Measurements from ENCODE around the gene DSC3.
"Not testable (repeated sequence)": the region's sequence is repeated elsewhere in the genome, so short reads cannot be mapped to it uniquely, and the experiment has no call there.

DNA sequence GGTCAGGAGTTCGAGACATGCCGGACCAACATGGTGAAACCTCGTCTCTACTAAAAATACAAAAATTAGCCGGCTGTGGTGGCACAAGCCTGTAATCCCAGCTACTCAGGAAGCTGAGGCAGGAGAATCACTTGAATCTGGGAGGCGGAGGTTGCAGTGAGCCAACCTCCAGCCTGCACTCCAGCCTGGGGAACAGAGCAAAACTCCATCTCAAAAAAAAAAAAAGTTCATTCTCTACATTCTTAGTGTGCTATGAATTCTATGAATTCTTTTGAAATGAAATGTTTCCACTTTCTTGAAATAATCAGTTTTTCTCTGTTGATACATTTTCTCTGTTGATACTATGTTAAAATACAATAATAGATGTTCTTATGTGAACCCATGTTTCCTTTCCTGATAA lies 4.9 kb downstream of the DSC3 start:
- TF ChIP-seq, protein P1, sequence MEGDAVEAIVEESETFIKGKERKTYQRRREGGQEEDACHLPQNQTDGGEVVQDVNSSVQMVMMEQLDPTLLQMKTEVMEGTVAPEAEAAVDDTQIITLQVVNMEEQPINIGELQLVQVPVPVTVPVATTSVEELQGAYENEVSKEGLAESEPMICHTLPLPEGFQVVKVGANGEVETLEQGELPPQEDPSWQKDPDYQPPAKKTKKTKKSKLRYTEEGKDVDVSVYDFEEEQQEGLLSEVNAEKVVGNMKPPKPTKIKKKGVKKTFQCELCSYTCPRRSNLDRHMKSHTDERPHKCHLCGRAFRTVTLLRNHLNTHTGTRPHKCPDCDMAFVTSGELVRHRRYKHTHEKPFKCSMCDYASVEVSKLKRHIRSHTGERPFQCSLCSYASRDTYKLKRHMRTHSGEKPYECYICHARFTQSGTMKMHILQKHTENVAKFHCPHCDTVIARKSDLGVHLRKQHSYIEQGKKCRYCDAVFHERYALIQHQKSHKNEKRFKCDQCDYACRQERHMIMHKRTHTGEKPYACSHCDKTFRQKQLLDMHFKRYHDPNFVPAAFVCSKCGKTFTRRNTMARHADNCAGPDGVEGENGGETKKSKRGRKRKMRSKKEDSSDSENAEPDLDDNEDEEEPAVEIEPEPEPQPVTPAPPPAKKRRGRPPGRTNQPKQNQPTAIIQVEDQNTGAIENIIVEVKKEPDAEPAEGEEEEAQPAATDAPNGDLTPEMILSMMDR (IDR thresholded peaks at IDR 0.05): not testable (repeated sequence)
- not testable (repeated sequence) for TF ChIP-seq POLR2A, EP300 (IDR thresholded peaks at IDR 0.05)

All from suprapubic skin (tissue), 3 donors.